Central memory CD8-positive, alpha-beta T cell (primary cell): ENCODE results near the gene DPP6.

Experiments used
- ATAC-seq: fragments of 150-1000 bp; cut with Tn5 transposase; replicated peaks from 2 replicates; pipeline ENCODE4 v1.10.0; 2022; ENCODE audit warnings: mild to moderate bottlenecking, moderate FRiP score, moderate number of reproducible peaks; ENCODE audit not compliant: poor library complexity, severe bottlenecking; ENCODE audit errors: extremely low read depth
- DNase-seq, 2 donors: peaks; one replicate each; pipeline ENCODE4 v3.0.0; 2021; ENCODE audit warnings: low spot score in 2 of 2
- H3K27ac Mint-ChIP-seq: one replicate; pipeline ENCODE4 v1.8.0; 2022; ENCODE audit warnings: low read depth, mild to moderate bottlenecking, moderate library complexity, mixed read lengths
- H3K27me3 Mint-ChIP-seq: one replicate; pipeline ENCODE4 v1.8.0; 2022; ENCODE audit warnings: mixed read lengths
- H3K36me3 Mint-ChIP-seq: one replicate; pipeline ENCODE4 v1.8.0; 2022; ENCODE audit warnings: mild to moderate bottlenecking, moderate library complexity, mixed read lengths; ENCODE audit not compliant: insufficient read depth
- H3K4me1 Mint-ChIP-seq: one replicate; pipeline ENCODE4 v1.8.0; 2022; ENCODE audit warnings: mixed read lengths
- H3K4me3 Mint-ChIP-seq: one replicate; pipeline ENCODE4 v1.8.0; 2022; ENCODE audit warnings: mild to moderate bottlenecking, moderate library complexity, mixed read lengths
- H3K9me3 Mint-ChIP-seq: one replicate; pipeline ENCODE4 v1.8.0; 2022; ENCODE audit warnings: mixed read lengths

DPP6 gene

GRCh38 chr7:154696556-154696955, 644.4 kb downstream of the DPP6 start:
- Mint-ChIP-seq H3K27me3 (no peaks in the 10 kb centered on the region), H3K27ac (no peak overlapping the region), H3K4me1 (no peaks in the 10 kb centered on the region), H3K36me3 (no peaks in the 10 kb centered on the region), H3K4me3 (no peak overlapping the region), H3K9me3 (peaks cover 5% of the 10 kb centered on the region)
- ATAC-seq (no peak), DNase-seq (no peak)

- no peaks in the 10 kb centered on the region for H3K36me3 Mint-ChIP-seq
- H3K27me3 Mint-ChIP-seq: no peaks in the 10 kb centered on the region
- DNase-seq: no peak
- no peak overlapping the region for H3K27ac Mint-ChIP-seq
- ATAC-seq: no peak
- H3K4me1 Mint-ChIP-seq: no peaks in the 10 kb centered on the region
- H3K9me3 Mint-ChIP-seq: peaks cover 6% of the 10 kb centered on the region
- H3K4me3 Mint-ChIP-seq: no peak overlapping the region
Observed at GRCh38 chr7:154698726-154699291, 646.6 kb downstream of the DPP6 start.

GRCh38 chr7:154699417-154699816, 647.2 kb downstream of the DPP6 start:
- H3K9me3 Mint-ChIP-seq: peaks cover 11% of the 10 kb centered on the region
- DNase-seq (no peak), ATAC-seq (no peak)
- H3K36me3 Mint-ChIP-seq: no peaks in the 10 kb centered on the region
- H3K27ac Mint-ChIP-seq: no peak overlapping the region
- H3K4me3 Mint-ChIP-seq: no peak overlapping the region
- H3K27me3 Mint-ChIP-seq: no peaks in the 10 kb centered on the region
- no peaks in the 10 kb centered on the region for H3K4me1 Mint-ChIP-seq

GRCh38 chr7:154709840-154710520, 657.8 kb downstream of the DPP6 start:
- Mint-ChIP-seq H3K9me3 (peaks cover 5% of the 10 kb centered on the region), H3K27me3 (no peaks in the 10 kb centered on the region), H3K36me3 (no peaks in the 10 kb centered on the region), H3K4me1 (no peaks in the 10 kb centered on the region), H3K27ac (no peak overlapping the region), H3K4me3 (no peak overlapping the region)
- no peak for ATAC-seq
- no peak for DNase-seq

GRCh38 chr7:154720016-154720415, 667.8 kb downstream of the DPP6 start:
- ATAC-seq (no peak), DNase-seq (no peak)
- Mint-ChIP-seq H3K4me1 (no peaks in the 10 kb centered on the region), H3K27me3 (peaks cover 19% of the 10 kb centered on the region), H3K27ac (no peak overlapping the region), H3K36me3 (no peaks in the 10 kb centered on the region), H3K9me3 (peaks cover 16% of the 10 kb centered on the region), H3K4me3 (no peak overlapping the region)

- no peak overlapping the region for H3K27ac Mint-ChIP-seq
- H3K36me3 Mint-ChIP-seq: no peaks in the 10 kb centered on the region
- H3K4me1 Mint-ChIP-seq: no peaks in the 10 kb centered on the region
- DNase-seq (no peak), ATAC-seq (no peak)
- peaks cover 19% of the 10 kb centered on the region for H3K9me3 Mint-ChIP-seq
- peaks cover 19% of the 10 kb centered on the region for H3K27me3 Mint-ChIP-seq
- no peak overlapping the region for H3K4me3 Mint-ChIP-seq
Observed at GRCh38 chr7:154721086-154721485, 668.9 kb downstream of the DPP6 start.

- no peaks in the 10 kb centered on the region for H3K4me1 Mint-ChIP-seq
- H3K36me3 Mint-ChIP-seq: no peaks in the 10 kb centered on the region
- H3K9me3 Mint-ChIP-seq: peaks cover 16% of the 10 kb centered on the region
- ATAC-seq (no peak), DNase-seq (no peak)
- H3K27me3 Mint-ChIP-seq: no peaks in the 10 kb centered on the region
- H3K4me3 Mint-ChIP-seq: no peak overlapping the region
- no peak overlapping the region for H3K27ac Mint-ChIP-seq
Observed at GRCh38 chr7:154726368-154726767, 674.2 kb downstream of the DPP6 start.

GRCh38 chr7:154729056-154729455, 676.9 kb downstream of the DPP6 start:
- Mint-ChIP-seq H3K4me3 (no peak overlapping the region), H3K4me1 (no peaks in the 10 kb centered on the region), H3K9me3 (peaks cover 16% of the 10 kb centered on the region), H3K27ac (no peak overlapping the region), H3K27me3 (no peaks in the 10 kb centered on the region), H3K36me3 (no peaks in the 10 kb centered on the region)
- no peak for DNase-seq
- ATAC-seq: no peak

- no peak for DNase-seq
- Mint-ChIP-seq H3K36me3 (no peaks in the 10 kb centered on the region), H3K27me3 (no peaks in the 10 kb centered on the region), H3K4me1 (no peaks in the 10 kb centered on the region), H3K27ac (no peak overlapping the region), H3K4me3 (no peak overlapping the region), H3K9me3 (no peaks in the 10 kb centered on the region)
- no peak for ATAC-seq
Observed at GRCh38 chr7:154735766-154736165, 683.6 kb downstream of the DPP6 start.

GRCh38 chr7:154736389-154736788, 684.2 kb downstream of the DPP6 start:
- Mint-ChIP-seq H3K4me1 (no peaks in the 10 kb centered on the region), H3K27me3 (no peaks in the 10 kb centered on the region), H3K36me3 (no peaks in the 10 kb centered on the region), H3K27ac (no peak overlapping the region), H3K9me3 (no peaks in the 10 kb centered on the region), H3K4me3 (no peak overlapping the region)
- DNase-seq (no peak), ATAC-seq (no peak)

- no peak overlapping the region for H3K4me3 Mint-ChIP-seq
- H3K9me3 Mint-ChIP-seq: no peaks in the 10 kb centered on the region
- H3K4me1 Mint-ChIP-seq: no peaks in the 10 kb centered on the region
- DNase-seq (no peak), ATAC-seq (no peak)
- no peaks in the 10 kb centered on the region for H3K36me3 Mint-ChIP-seq
- H3K27ac Mint-ChIP-seq: no peak overlapping the region
- peaks cover 13% of the 10 kb centered on the region for H3K27me3 Mint-ChIP-seq
Observed at GRCh38 chr7:154738216-154738615, 686.0 kb downstream of the DPP6 start.

- no peaks in the 10 kb centered on the region for H3K36me3 Mint-ChIP-seq
- H3K27ac Mint-ChIP-seq: no peak overlapping the region
- no peaks in the 10 kb centered on the region for H3K4me1 Mint-ChIP-seq
- H3K27me3 Mint-ChIP-seq: peaks cover 13% of the 10 kb centered on the region
- ATAC-seq (no peak), DNase-seq (no peak)
- no peaks in the 10 kb centered on the region for H3K9me3 Mint-ChIP-seq
- no peak overlapping the region for H3K4me3 Mint-ChIP-seq
Observed at GRCh38 chr7:154741131-154741530, 688.9 kb downstream of the DPP6 start.

- Mint-ChIP-seq H3K4me1 (no peaks in the 10 kb centered on the region), H3K27me3 (peaks cover 13% of the 10 kb centered on the region), H3K9me3 (no peaks in the 10 kb centered on the region), H3K27ac (no peak overlapping the region), H3K4me3 (no peak overlapping the region), H3K36me3 (no peaks in the 10 kb centered on the region)
- no peak for ATAC-seq
- no peak for DNase-seq
Observed at GRCh38 chr7:154743206-154743605, 691.0 kb downstream of the DPP6 start.
